HL-60 (cell line): ENCODE data around the gene ZBTB32.

Experiments
- GABPA ChIP-seq: IDR thresholded peaks from 2 replicates; pipeline ENCODE4 v1.6.1; 2012; ENCODE audit warnings: low read depth
- POLR2AphosphoS5 ChIP-seq: IDR thresholded peaks from 2 replicates; pipeline ENCODE4 v1.6.1; 2012; ENCODE audit warnings: low read depth
- TF ChIP-seq, protein P1 (sequence below): IDR thresholded peaks from one replicate; pipeline ENCODE4 v1.5.1; 2011; ENCODE audit warnings: low read length, control low read depth, inconsistent platforms; ENCODE audit not compliant: insufficient read depth
- TF ChIP-seq, protein P2 (sequence below): IDR thresholded peaks from 2 replicates; pipeline ENCODE4 v1.6.1; 2012; ENCODE audit warnings: low read depth; ENCODE audit not compliant: insufficient replicate concordance

DNA sequence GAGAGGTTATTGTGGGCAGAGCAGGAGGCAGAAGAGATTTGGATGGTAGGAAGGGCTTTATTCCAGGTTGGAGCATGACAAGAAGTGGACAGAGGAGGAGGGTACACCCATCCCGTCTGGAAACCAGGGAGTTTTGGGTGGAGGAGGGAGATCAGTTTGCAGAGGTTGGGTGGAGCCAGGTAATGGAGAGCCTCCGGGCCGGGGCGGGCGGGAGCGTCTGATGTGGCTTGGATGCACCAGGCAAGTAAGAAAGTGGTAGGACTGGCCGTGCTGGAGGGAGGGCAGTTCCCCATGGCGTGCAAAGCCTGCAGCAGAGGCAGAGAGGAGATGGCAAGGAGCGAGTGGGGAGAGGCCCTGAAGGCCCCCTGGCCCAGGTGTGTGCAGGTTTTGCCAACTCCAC lies 27.0 kb downstream of the ZBTB32 start:
- TF ChIP-seq, protein P1, sequence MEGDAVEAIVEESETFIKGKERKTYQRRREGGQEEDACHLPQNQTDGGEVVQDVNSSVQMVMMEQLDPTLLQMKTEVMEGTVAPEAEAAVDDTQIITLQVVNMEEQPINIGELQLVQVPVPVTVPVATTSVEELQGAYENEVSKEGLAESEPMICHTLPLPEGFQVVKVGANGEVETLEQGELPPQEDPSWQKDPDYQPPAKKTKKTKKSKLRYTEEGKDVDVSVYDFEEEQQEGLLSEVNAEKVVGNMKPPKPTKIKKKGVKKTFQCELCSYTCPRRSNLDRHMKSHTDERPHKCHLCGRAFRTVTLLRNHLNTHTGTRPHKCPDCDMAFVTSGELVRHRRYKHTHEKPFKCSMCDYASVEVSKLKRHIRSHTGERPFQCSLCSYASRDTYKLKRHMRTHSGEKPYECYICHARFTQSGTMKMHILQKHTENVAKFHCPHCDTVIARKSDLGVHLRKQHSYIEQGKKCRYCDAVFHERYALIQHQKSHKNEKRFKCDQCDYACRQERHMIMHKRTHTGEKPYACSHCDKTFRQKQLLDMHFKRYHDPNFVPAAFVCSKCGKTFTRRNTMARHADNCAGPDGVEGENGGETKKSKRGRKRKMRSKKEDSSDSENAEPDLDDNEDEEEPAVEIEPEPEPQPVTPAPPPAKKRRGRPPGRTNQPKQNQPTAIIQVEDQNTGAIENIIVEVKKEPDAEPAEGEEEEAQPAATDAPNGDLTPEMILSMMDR = no peak
- TF ChIP-seq POLR2AphosphoS5 (no peak), GABPA (no peak)
- TF ChIP-seq, protein P2, sequence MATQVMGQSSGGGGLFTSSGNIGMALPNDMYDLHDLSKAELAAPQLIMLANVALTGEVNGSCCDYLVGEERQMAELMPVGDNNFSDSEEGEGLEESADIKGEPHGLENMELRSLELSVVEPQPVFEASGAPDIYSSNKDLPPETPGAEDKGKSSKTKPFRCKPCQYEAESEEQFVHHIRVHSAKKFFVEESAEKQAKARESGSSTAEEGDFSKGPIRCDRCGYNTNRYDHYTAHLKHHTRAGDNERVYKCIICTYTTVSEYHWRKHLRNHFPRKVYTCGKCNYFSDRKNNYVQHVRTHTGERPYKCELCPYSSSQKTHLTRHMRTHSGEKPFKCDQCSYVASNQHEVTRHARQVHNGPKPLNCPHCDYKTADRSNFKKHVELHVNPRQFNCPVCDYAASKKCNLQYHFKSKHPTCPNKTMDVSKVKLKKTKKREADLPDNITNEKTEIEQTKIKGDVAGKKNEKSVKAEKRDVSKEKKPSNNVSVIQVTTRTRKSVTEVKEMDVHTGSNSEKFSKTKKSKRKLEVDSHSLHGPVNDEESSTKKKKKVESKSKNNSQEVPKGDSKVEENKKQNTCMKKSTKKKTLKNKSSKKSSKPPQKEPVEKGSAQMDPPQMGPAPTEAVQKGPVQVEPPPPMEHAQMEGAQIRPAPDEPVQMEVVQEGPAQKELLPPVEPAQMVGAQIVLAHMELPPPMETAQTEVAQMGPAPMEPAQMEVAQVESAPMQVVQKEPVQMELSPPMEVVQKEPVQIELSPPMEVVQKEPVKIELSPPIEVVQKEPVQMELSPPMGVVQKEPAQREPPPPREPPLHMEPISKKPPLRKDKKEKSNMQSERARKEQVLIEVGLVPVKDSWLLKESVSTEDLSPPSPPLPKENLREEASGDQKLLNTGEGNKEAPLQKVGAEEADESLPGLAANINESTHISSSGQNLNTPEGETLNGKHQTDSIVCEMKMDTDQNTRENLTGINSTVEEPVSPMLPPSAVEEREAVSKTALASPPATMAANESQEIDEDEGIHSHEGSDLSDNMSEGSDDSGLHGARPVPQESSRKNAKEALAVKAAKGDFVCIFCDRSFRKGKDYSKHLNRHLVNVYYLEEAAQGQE = no peak
